Right lung (tissue), 5 donors: Measurements from ENCODE around the gene OR2M2. TPM values are rescaled to one million over a fixed set of nuclear protein-coding genes. Genes with fewer than 3 reads are reported as not detected.

Experiments used
- polyA plus RNA-seq, 5 donors: library from polyadenylated mRNA; unstranded; fragments of 120-200 nt; gene quantifications; one replicate each; pipeline versions ENCODE4 v1.2.1 to v1.2.3, GENCODE V29; 2013; ENCODE audit warnings: inconsistent platforms in 1 of 5, low replicate concordance in 1 of 5; ENCODE audit not compliant: insufficient read length in 5 of 5, insufficient read depth in 1 of 5

The OR2M2 gene
- polyA plus RNA-seq, 5 donors = not detected

Other genes with a start within 250 kb of the OR2M2 start
- gene OR2AJ1, start 249.9 kb upstream of the OR2M2 start, polyA plus RNA-seq = not detected
- not detected for gene OR2L8, start 226.0 kb upstream of the OR2M2 start, polyA plus RNA-seq
- not detected for gene OR2AK2, start 209.6 kb upstream of the OR2M2 start, polyA plus RNA-seq
- gene OR2L5, start 161.2 kb upstream of the OR2M2 start, polyA plus RNA-seq = not detected
- gene OR2L2, start 144.8 kb upstream of the OR2M2 start, polyA plus RNA-seq = under 1 TPM in 3 of 5 donors, not detected in 2; 0.04 to 0.06 (median 0.04) TPM
- gene OR2L3, start 128.0 kb upstream of the OR2M2 start, polyA plus RNA-seq = not detected
- not detected for gene OR2L13, start 79.6 kb upstream of the OR2M2 start, polyA plus RNA-seq
- not detected for gene OR2M5, start 29.7 kb upstream of the OR2M2 start, polyA plus RNA-seq
- under 1 TPM; 0.01 to 0.04 (median 0.03) TPM for gene OR2M3, start 22.4 kb downstream of the OR2M2 start, polyA plus RNA-seq
- under 1 TPM in 4 of 5 donors, not detected in 1; 0.01 to 0.08 (median 0.05) TPM for gene OR2M4, start 56.6 kb downstream of the OR2M2 start, polyA plus RNA-seq
- gene OR2T33, start 103.2 kb downstream of the OR2M2 start, polyA plus RNA-seq = not detected
- under 1 TPM in 3 of 5 donors, not detected in 2; 0.03 to 0.04 (median 0.03) TPM for gene OR2T12, start 128.6 kb downstream of the OR2M2 start, polyA plus RNA-seq
- gene OR2M7, start 149.7 kb downstream of the OR2M2 start, polyA plus RNA-seq = not detected
- gene OR14C36, start 174.0 kb downstream of the OR2M2 start, polyA plus RNA-seq = not detected
- gene OR2T4, start 186.8 kb downstream of the OR2M2 start, polyA plus RNA-seq = not detected
- not detected for gene OR2T6, start 200.9 kb downstream of the OR2M2 start, polyA plus RNA-seq
- gene OR2T1, start 228.2 kb downstream of the OR2M2 start, polyA plus RNA-seq = not detected